ENCODE data around the gene NXPH3. TPM values are rescaled to one million over a fixed set of nuclear protein-coding genes. Genes with fewer than 3 reads are reported as not detected.
A peak's percentile ranks its signal among the peaks of the same experiment; 100 is the strongest.

The NXPH3 gene
- total and polyA plus RNA-seq, 2 donors (not counting 1 experiment from before 2014, with no cell fraction given) = not detected

DNA sequence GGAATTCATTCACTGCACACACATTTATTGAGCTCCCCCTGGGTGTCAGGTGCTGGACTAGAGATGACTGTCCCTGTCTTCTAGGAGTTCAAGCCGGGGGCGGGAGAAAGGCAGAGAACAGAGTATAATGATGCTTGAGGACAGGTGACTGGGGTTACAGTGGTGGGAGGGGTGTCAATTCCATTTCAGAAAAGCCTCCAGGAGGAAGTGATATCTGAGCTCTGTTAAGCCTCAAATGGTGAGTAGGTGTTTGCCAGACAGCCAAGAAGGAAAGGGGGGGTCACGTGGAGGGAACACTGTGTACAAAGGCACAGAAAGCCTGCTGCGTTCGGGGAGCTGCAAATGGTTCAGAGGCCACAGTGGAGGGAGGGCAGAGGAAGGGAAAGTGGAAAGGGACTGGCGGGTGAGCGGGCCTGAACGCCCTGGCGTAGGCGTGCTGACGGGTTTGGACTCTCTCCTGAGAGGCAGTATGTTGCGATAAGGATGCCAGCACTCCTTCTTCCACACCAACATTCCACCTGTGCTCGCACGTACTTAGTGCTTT is 9.7 kb upstream of the NXPH3 start:
- H3K4me3 Mint-ChIP-seq = no peak overlapping the region
- Histone ChIP-seq H3K9me3 (ENCODE audit: control extremely low read depth in 1 of 3, control insufficient read depth in 2 of 3, insufficient read depth in 1 of 3, low read length in 2 of 3) (no peaks in the 10 kb centered on the region), H2AFZ (ENCODE audit: insufficient read depth, low read depth, low read length, poor library complexity, severe bottlenecking) (peak overlapping the region; percentile 23), H3K27me3 (replicated peaks in 1 of 4; ENCODE audit: control extremely low read depth in 1 of 4, control insufficient read depth in 3 of 4, insufficient read depth in 4 of 4, low read length in 3 of 4) (peaks cover 0 to 29% (median 7%) of the 10 kb centered on the region in 4 experiments), H3K4me3 (ENCODE audit: control extremely low read depth in 1 of 5, extremely low read depth in 1 of 5, insufficient read depth in 1 of 5, low read depth in 2 of 5, low read length in 4 of 5) (no peak overlapping the region), H3K4me2 (replicated peaks; ENCODE audit: low read depth, low read length, poor library complexity, severe bottlenecking) (no peak overlapping the region), H3K36me3 (replicated peaks in 1 of 2; ENCODE audit: control extremely low read depth in 1 of 2, control insufficient read depth in 1 of 2, extremely low read depth in 1 of 2, insufficient read depth in 2 of 2, low read length in 1 of 2) (no peaks in the 10 kb centered on the region), H3K9ac (ENCODE audit: low read length) (no peak overlapping the region), H3K27ac (ENCODE audit: low read length in 2 of 2) (no peak overlapping the region), H3K79me2 (ENCODE audit: control insufficient read depth, insufficient read depth, low read length) (no peaks in the 10 kb centered on the region), H4K20me1 (ENCODE audit: control insufficient read depth, insufficient read depth, low read length, poor library complexity, severe bottlenecking) (no peaks in the 10 kb centered on the region), H3K4me1 (ENCODE audit: control insufficient read depth in 2 of 2, insufficient read depth in 2 of 2, low read length in 2 of 2) (peaks cover 6 to 17% of the 10 kb centered on the region in 2 donors)
- H3K4me1 Mint-ChIP-seq = peaks cover 16% of the 10 kb centered on the region
- 18% methylated on average over 5 of the region's 14 CpGs for WGBS (ENCODE audit: insufficient coverage)
- H3K27ac Mint-ChIP-seq = no peak overlapping the region
- CTCF ChIA-PET = interaction anchor here (1.1 to 17.7 kb wide), 5 partner anchors 9 to 432 kb away, joined by 3 to 485 read pairs (median 6); partner anchors contain the start of gene SLC35B1
- H3K27me3 Mint-ChIP-seq = peaks cover 17% of the 10 kb centered on the region
- no peaks in the 10 kb centered on the region for H3K9me3 Mint-ChIP-seq (ENCODE audit: insufficient read depth)
- intact Hi-C loops (cut with micrococcal nuclease) = no loop called here
- TF ChIP-seq EZH2 (IDR thresholded peaks at IDR 0.05; ENCODE audit: borderline replicate concordance, insufficient read depth, low read depth, low read length, poor library complexity, severe bottlenecking) = no peak
- TF ChIP-seq, protein P1, sequence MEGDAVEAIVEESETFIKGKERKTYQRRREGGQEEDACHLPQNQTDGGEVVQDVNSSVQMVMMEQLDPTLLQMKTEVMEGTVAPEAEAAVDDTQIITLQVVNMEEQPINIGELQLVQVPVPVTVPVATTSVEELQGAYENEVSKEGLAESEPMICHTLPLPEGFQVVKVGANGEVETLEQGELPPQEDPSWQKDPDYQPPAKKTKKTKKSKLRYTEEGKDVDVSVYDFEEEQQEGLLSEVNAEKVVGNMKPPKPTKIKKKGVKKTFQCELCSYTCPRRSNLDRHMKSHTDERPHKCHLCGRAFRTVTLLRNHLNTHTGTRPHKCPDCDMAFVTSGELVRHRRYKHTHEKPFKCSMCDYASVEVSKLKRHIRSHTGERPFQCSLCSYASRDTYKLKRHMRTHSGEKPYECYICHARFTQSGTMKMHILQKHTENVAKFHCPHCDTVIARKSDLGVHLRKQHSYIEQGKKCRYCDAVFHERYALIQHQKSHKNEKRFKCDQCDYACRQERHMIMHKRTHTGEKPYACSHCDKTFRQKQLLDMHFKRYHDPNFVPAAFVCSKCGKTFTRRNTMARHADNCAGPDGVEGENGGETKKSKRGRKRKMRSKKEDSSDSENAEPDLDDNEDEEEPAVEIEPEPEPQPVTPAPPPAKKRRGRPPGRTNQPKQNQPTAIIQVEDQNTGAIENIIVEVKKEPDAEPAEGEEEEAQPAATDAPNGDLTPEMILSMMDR (IDR thresholded peaks at IDR 0.05) = no peak
- ATAC-seq (ENCODE audit: low read depth) = no peak
- POLR2A ChIA-PET = no interaction called here
- DNase-seq = peak; percentile 27

DNA sequence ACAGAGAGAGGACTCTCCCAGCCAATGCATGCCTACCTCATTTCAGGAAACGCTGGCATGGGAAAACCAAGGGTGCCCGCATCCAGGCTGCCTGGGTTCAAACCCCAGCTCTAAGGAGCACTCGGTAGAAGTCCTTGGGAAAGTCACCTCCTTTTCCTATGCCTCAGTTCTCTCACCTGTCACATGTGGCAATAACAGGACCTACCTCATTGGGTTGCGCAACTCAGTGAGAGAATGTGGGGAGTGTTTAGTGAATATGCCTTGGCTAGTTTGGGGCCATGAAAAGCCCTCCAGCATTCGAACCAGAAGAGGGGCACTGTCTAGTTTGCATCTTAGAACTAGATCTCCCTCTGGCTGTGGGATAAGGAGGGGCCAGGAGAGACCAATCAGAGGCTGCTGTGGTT is 9.0 kb upstream of the NXPH3 start:
- H3K27me3 Mint-ChIP-seq = peaks cover 24% of the 10 kb centered on the region
- H3K4me2 ChIP-seq (replicated peaks; ENCODE audit: low read depth, low read length, poor library complexity, severe bottlenecking) = no peak overlapping the region
- WGBS (ENCODE audit: insufficient coverage) = 87% methylated on average over 5 of the region's 5 CpGs
- no peak overlapping the region for H3K4me3 Mint-ChIP-seq
- peaks cover 19% of the 10 kb centered on the region for H3K4me1 Mint-ChIP-seq
- H3K9me3 ChIP-seq (ENCODE audit: control extremely low read depth in 1 of 3, control insufficient read depth in 2 of 3, insufficient read depth in 1 of 3, low read length in 2 of 3) = no peaks in the 10 kb centered on the region
- no peaks in the 10 kb centered on the region for H3K36me3 ChIP-seq (replicated peaks in 1 of 2; ENCODE audit: control extremely low read depth in 1 of 2, control insufficient read depth in 1 of 2, extremely low read depth in 1 of 2, insufficient read depth in 2 of 2, low read length in 1 of 2)
- H3K27me3 ChIP-seq (replicated peaks in 1 of 4; ENCODE audit: control extremely low read depth in 1 of 4, control insufficient read depth in 3 of 4, insufficient read depth in 4 of 4, low read length in 3 of 4) = peaks cover 0 to 34% (median 7%) of the 10 kb centered on the region in 4 experiments
- H3K9ac ChIP-seq (ENCODE audit: low read length) = no peak overlapping the region
- H3K27ac Mint-ChIP-seq = no peak overlapping the region
- ChIA-PET CTCF (interaction anchor here (1.2 to 17.7 kb wide), 6 partner anchors 10 to 431 kb away, joined by 3 to 485 read pairs (median 10); partner anchors contain the start of gene SLC35B1), POLR2A (no interaction called here)
- no peaks in the 10 kb centered on the region for H3K9me3 Mint-ChIP-seq (ENCODE audit: insufficient read depth)
- H3K79me2 ChIP-seq (ENCODE audit: control insufficient read depth, insufficient read depth, low read length) = no peaks in the 10 kb centered on the region
- DNase-seq (no peak), ATAC-seq (ENCODE audit: low read depth) (no peak)
- peaks cover 6 to 17% of the 10 kb centered on the region in 2 donors for H3K4me1 ChIP-seq (ENCODE audit: control insufficient read depth in 2 of 2, insufficient read depth in 2 of 2, low read length in 2 of 2)
- H3K27ac ChIP-seq (ENCODE audit: low read length in 2 of 2) = no peak overlapping the region
- no peak overlapping the region for H2AFZ ChIP-seq (ENCODE audit: insufficient read depth, low read depth, low read length, poor library complexity, severe bottlenecking)
- intact Hi-C loops (cut with micrococcal nuclease) = loop anchor here (1.0 kb wide), 2 partner anchors 213 to 285 kb away; no protein-coding TSS in a partner anchor
- H3K4me3 ChIP-seq (ENCODE audit: control extremely low read depth in 1 of 5, extremely low read depth in 1 of 5, insufficient read depth in 1 of 5, low read depth in 2 of 5, low read length in 4 of 5) = no peak overlapping the region
- TF ChIP-seq, protein P1 (IDR thresholded peaks at IDR 0.05) = no peak
- no peak for TF ChIP-seq EZH2 (IDR thresholded peaks at IDR 0.05; ENCODE audit: borderline replicate concordance, insufficient read depth, low read depth, low read length, poor library complexity, severe bottlenecking)
- no peaks in the 10 kb centered on the region for H4K20me1 ChIP-seq (ENCODE audit: control insufficient read depth, insufficient read depth, low read length, poor library complexity, severe bottlenecking)

Data from B cell (primary cell).